Stimulated activated CD4-positive, alpha-beta T cell treated with anti-CD3 and anti-CD28 coated beads, Interleukin-1b, Interleukin-23, amount 100 ng/mL, for 48 hours (primary cell): ENCODE results near the gene RSPH10B2.
"Not testable (repeated sequence)": the region's sequence is repeated elsewhere in the genome, so short reads cannot be mapped to it uniquely, and the experiment has no call there.

Experiments used
- DNase-seq: peaks from one replicate; pipeline ENCODE4 v3.0.0-alpha.2; 2020

The RSPH10B2 gene

DNA sequence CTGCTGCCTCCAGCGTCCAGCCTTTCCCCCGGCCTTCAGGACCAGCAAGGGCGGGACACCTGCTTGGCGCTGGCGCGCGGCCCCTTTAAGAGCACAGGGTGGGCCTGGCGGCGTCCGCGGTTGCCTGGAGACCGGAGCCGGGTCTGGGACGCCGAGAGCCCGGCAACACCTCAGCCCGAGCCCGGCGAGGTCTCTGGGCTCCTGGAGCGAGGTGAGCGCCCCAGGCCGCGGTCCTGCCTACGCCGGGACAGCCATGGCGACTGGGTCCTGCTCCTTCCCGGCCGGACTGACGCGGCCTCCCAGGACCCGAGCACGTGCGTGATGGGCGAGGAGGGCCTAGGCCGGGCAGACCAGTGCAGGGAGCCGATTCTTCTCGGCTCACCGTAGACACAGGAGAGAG, at the start of gene RSPH10B2:
RSPH10B2 (plus strand) TSS at position 140 of the 400 bp plus-strand sequence. CDS start 3,575 bp downstream, outside the sequence.
- DNase-seq, result not testable (repeated sequence)

DNA sequence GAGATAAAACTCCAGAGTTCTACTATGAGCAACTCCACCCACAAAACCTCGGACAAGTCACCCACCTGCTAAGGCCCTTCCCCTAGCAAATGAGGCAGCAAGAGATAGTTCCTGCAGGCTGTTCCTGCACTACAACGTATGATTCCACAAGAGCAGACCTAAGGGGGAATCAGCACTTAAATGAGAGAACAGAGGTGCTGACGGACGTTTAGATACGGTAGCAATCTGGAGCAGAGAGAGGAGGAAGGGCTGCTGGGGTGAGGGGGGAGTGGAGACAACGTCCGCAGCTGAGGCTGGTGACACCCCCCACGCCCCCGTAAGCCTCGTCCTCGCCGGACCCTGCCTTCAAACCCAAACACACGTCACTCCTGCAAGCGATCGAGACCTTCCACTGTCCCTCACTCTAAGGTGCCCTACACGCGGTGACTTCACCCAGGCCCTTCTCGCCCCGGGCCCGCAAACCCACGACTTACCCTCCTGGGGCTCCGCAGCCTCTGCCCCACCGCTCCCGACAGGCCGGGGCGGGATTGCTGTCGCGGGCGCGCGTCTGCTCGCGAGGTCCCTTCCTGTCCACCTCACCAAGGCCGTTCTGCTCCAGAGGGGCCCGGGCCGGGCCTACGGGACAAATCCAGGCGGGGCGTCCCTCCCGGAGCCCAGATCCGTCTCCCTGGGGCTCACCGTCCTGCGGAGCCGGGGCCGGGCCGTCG, 47.8 kb upstream of the RSPH10B2 start:
- peak; percentile 22 for DNase-seq

DNA sequence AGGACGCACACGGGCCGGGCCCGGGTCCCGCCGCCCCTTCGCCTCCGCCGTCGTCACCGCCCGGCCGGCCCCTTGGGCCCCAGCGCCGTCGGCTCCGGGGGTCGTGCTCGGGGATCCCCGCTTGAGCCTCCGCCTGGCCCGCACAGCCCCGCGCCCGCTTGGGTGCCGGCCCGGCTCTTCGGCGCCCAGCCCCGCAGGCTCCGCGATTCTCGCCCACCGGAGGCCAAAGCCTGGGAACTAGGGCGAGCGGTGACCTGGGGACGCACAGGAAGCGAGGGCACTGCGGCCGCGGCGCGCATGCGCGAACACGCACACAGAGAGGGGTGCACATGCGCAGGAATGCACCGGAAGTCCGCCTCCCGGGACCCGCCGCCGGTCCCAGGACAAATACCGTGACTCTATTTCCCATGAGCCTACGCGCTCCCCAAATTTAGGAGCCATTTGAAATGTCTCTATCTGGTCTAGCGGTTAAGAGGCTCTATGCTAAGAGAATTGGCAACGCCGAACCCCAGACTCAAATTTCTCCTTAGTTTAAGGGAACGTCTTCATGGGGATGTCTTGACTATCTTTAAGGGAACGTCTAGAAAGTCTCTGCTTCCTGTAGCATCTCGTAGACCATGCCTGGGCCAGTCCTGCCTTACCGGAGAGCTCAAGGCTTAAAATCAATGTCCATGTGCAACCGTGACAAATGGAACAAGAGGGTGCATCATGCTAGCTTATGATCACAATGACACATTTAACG, 47.1 kb upstream of the RSPH10B2 start, which contains the start of gene ZNF12:
ZNF12 (minus strand) TSS at position 282 of the 742 bp plus-strand sequence. CDS start 1,774 bp downstream, outside the sequence.
- peak; percentile 96 for DNase-seq

DNA sequence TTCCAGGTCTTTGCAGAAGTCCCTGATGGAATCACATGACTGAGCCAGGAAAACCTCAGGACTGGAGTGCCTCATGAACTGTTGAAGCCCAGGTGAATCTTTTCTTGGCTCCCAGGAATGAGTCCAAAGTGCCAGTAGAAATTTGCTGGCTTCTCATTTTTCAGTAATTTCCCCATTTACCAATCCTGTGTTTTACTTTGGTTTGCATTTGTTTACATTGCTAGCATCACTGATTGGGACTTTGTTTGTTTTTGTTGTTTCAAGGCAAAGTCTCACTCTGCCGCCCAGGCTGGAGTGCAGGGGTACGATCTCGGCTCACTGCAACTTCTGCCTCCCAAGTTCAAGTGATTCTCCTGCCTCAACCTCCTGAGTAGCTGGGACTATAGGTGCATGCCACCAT, 45.6 kb upstream of the RSPH10B2 start:
- no peak for DNase-seq

DNA sequence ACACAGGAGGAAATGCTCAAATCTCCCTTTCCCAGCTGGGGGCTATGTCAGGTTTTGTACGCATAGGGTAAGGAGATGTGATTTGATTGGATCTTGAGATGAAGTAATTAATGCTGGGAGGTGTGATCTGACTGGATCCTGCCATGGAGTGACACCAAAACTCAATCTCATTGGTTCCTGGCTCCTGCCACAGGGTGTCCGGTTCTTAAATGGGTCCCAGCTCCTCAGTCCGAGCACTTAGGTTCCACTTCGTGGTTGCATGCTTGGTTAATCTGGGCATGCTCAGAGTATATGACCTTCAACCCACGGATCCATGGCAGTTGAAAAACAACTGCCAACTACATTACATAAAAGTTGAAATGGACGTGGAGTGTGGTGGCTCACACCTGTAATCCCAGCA, 44.1 kb upstream of the RSPH10B2 start:
- DNase-seq, result peak; percentile 22

DNA sequence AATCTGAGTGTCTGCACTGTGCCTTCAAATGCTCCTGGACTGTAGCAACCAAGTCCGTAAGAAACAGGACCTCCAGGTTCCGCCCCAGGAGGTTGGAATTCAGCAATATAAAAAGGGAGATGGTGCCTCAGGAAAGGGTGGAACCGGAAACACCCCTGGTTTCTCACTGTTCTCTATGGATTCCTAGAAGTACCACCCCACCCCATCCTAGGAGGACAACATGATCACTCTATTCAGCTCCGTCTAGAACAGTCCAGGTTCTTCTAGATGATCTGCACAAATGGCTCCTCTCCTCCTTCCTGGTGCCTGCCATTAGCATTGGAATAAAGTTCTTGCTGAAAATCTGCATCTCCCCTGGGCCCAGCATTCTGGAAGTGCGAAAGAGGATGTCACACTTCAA, 39.5 kb upstream of the RSPH10B2 start:
- DNase-seq, result no peak

DNA sequence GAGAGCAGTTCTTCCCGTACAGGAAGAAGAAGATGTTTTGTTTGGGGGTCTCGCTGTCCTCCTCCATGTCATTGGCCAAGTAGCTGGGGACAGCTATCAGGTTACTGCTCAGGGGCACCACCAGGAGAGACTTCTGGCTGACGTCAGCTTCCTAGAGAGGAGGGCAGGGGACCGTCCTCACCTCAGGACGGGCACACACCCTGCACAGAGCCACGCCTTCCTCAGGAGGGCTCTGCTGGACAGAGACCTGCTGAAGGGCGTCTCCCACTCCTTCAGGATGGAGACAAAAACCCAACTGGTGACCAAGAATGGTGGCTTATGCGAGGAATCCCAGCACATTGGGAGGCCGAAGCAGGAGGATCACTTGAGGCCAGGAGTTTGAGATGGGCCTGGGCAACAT, 38.0 kb upstream of the RSPH10B2 start:
- DNase-seq, result not testable (repeated sequence)

DNA sequence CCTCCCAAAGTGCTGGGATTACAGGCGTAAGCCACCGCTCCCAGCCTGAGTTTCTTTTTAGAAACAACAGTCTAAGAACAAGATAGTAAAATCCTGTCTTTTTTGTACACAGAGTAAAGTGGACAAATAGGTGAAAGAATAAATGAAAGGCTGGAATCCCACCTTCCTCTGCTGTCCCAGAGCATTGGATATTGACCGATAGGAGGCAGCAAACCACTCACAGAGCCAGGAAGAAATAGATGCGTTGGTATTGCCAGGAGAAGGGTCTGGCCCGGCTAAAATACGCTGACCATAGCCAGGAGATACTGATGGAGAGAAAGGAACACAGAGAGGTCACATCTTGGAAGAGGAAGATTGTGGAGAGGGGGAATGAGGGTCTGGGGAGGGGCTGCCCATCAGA, 35.8 kb upstream of the RSPH10B2 start:
- DNase-seq, result no peak

DNA sequence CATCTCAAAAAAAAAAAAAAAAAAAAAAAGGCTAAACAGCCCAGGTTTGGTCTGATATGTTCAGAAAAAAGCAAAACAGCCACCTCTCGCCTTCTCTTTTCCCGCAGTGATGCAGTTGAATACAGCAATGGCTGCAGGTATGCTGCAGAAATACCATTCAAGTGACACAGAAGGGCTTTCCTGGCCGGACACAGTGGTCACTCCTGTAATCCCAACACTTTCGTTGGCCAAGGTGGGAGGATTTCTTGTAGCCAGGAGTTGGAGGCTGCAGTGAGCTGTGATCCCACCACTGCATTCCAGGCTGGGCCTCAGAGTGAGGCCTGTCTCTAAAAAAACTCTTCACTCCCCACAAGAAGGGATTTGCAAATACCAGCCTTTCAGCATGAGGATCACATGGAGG, 29.6 kb upstream of the RSPH10B2 start:
- DNase-seq, result not testable (repeated sequence)

DNA sequence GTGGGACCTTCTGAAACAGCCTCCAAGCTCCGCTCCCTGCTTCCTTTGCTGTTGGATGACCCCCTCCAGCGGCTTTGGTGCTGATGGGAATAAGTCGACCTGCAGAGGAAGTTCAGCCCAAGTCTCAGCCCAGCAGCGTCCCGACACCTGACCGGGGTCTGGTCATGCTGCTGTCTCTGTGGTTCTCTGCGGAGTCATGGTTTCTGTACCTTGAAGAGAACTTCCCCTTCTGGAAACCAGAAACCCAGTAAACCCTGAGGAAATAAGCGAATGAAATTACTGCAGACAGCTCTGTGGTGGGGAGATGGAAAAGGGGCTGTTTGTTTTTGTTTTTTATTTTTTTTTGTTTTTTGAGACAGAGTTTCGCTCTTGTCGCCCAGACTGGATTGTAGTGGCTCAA, 28.9 kb upstream of the RSPH10B2 start:
- no peak for DNase-seq

DNA sequence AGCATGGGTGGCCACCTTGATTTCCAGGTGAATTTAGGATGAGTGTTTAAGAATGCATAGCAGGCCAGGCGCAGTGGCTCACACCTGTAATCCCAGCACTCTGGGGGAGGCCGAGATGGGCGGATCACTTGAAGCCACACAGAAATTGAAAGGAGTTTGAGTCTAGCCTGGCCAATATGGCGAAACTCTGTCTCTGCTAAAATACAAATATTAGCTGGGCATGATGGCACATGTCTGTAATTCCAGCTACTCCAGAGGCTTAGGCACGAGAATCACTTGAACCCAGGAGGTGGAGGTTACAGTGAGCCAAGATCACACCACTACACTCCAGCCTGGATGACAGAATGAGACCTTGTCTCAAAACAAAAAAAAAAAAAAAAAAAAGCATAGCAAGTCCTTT, 27.6 kb upstream of the RSPH10B2 start:
- DNase-seq, result not testable (repeated sequence)

DNA sequence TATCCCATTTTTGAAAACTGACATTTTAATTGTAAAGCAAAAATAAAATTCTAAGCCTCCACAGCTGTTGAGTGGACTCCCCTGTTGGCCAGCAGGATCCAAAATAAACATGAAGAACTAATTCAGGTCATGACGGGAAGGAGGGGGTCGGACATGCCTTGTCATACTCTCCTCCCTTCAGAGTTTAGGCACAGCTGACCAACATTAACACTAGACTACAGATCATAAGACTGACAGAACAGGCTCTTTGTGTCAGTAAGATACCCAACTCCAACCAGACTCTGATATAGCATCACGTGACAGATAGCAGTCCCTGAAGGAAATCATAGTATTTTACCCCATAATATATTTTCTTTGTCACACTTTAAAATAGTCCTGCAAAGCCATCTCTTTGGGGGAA, 26.2 kb upstream of the RSPH10B2 start:
- DNase-seq, result no peak

DNA sequence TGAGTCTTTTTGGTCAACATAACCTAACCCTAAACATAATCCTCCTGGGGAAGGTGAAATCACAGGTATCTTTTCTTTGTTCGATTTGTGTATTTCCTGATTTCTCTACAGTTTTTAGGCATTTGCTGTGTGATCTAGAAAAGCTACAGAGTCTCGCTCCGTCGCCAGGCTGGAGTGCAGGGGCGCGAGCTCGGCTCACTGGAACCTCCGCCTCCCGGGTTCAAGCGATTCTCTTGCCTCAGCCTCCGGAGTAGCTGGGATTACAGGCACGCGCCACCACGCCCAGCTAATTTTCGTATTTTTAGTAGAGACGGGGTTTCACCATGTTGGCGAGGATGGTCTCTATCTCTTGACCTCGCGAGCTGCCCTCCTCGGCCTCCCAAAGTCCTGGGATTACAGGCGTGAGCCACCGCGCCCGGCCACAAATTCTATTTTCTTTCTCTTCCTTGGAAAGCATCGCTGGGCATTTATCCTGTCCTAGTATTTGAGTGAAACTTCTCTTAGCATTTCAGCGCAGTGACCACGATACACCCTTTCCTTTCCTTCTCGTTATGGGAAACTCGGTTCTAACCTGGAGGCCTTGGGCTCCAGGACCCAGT, 24.9 kb upstream of the RSPH10B2 start:
- not testable (repeated sequence) for DNase-seq

DNA sequence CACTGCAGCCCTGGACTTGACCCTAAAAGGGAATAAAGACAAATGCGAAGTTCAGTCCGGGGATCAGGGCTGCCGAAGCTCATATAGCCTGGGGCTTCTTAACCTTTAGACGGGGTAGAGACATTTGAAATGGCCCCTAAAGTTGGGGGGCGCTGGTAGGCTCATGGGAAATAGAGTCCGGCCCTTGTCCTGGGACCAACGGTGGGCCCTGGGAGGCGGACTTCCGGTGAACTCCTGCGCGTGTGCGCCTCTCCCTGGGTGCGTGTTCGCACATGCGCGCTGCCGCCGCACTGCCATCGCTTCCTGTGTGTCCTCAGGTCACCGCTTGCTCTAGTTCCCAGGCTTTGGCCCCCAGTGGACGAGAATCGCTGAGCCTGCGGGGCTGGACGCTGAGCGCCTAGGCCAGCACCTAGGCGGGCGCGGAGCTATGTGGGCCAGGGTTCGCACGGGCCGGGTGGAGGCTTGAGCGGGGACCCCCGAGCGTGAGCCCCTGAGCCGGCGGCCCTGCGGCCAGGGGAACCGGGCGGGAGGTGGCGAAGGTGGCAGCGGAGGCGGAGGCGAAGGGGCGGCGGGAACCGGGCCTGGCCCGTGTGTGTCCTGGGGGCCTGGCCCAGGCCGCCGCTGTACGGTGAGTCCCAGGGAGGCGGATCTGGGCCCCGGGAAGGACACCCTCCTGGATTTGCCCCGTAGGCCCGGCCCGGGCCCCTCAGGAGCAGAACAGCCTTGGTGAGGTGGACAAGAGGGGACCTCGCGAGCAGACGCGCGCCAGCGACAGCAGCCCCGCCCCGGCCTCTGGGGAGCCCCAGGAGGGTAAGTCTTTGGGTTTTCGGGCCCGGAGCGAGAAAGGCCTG, 24.2 kb upstream of the RSPH10B2 start:
- DNase-seq, result peak; percentile 85

DNA sequence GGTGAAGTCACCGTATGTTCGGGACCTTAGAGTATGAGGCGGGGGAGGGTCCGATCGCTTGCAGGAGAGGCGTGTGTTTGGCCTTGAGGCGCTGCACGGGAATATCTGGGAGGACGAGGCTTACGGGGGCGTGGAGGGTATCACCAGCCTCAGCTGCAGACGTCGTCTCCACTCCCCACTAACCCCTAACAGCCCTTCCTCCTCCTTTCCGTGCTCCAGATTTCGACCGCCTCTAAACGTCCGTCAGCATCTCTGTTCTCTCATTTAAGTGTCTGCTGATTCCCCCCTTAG, 23.6 kb upstream of the RSPH10B2 start:
- DNase-seq, result no peak

DNA sequence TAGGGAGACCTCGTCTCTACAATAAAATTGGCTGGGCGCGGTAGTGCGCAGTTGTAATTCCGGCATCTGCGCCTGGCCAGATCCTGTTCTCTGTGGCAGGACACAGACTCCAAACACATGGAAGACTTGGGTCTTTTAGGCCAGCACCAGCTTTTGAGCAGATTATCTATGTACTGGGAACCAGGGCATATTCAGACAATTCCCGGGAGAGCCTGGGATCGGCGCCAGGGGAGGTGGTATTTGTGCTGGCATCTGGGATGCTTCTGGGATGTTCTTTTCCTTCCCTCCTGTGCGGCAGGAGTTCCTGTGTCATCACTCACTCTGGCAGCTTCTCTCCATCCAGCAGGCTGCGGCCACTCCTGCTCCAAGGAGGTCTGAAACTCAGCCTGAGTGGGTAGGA, 15.5 kb upstream of the RSPH10B2 start:
- not testable (repeated sequence) for DNase-seq

DNA sequence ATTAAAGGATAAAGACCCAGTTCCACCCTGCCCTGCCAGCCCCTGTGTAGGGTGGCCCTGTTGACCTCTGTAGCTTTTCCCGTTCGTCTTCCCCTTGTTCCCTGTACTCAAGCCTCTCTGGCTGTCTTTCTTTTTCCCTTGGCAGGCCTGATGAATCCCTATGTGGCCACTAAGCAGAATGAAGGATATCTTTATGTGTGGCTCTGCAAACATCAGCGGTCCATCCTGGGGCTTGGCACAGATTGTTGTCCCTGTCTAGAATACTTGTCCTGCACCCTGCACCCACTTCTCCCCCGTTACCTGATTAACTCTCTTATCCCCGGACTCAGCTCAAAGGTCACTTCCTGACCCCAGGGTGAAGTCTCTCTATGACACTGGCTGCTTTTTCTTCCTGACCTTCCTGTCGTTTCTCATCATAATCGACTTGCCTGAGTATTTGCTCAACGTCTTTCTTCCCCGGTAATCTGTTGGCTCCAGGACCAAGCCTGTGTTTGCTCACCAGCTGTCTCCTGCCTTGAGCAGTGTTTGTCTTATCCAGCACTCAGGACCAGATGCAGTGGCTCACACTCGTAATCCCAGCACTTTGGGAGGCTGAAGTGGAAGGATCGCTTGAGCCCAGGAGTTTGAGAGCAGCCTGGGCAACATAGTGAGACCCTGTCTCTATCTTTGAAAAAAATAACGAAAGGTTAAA, 9.3 kb upstream of the RSPH10B2 start:
- not testable (repeated sequence) for DNase-seq

DNA sequence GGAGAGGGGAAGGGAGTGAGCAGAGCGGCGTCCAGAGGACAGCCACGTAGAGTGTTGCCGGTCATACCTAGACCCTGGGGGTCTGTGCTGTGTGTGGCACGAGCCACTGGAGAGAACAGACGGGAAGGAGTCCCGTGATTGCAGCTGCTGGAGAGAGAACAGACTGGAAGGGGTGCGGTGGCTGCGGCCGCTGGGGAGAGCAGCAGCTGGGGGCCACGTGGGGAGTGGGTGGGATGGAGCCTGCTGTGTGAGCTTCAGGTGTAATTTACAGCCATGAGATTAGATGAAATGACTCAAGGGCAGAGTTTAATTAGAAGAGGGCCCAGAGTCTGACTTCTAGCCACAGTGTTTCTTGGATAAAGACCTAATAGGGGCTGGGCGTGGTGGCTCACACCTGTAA, 4.6 kb upstream of the RSPH10B2 start:
- not testable (repeated sequence) for DNase-seq

DNA sequence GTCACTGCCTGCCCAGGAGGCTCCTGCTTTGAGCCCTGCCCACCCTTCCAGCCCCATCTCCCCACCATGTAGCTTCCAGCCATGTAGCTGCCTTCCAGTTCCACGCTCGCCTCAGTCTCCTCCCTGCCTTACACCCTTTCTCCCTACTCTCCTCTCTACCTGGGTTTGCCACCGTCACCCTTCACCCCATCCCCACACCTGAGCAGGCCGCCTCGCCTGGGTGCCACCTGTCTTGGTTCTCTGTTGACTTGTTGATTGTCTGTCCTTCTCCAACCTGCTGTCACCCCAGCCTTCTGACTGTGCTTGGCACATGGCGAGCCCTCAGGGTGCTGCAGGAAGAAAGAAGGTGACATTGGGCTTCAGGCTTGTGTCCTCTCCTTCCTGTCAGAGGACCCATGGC, 3.7 kb upstream of the RSPH10B2 start:
- DNase-seq, result not testable (repeated sequence)

DNA sequence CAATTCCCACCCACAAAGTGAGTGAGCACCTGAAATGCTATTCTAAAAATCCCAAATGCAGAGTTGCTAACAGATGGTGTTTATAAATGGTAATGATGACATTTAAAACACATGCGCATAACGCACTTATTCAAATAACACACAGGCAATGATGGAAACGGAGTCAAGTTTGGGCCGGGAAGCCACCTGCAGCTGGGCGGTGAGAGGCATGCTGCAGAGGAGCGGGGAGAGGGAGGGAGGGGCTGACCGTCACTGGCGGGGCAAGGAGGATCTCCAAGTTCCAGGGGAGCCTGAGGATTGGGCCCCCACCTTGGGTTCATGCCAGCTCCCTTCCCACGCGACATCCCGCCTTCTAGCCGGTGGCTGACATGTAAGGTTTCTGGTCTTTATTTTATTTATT, 7.3 kb downstream of the RSPH10B2 start:
- DNase-seq, result not testable (repeated sequence)

DNA sequence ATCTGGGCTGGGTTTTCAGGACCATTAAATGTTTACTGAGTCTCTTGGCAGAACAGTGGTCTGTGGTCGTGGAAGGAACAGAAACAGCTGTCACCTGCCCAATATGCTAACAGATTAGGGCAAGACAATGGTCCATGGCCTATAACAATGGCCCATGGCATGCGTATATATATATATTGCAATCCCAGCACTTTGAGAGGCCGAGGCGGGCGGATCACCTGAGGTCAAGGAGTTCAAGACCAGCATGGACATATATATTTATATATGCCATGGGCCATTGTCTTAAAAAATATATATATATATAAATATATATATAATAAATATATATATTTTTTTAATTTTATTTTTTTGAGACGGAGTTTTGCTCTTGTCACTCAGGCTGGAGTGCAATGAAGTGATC, 27.7 kb downstream of the RSPH10B2 start:
- DNase-seq, result not testable (repeated sequence)

DNA sequence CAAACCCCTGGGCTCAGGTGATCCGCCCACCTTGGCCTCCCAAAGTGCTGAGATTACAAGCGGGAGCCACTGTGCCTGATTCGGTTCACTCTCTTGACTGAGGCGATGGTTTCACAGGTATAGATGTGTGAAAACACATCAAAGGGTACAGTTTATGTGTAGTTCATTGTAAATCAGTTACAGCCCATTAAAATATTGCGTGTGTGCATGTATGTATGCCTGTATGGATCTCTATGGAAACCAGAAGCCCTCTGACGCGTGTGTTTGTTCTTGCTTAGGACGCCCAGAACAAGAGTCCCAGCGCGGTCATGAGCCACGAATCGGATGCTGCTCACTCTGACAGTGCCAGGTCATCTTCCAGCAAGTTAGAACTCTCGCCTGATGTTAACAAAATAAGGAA, 35.5 kb downstream of the RSPH10B2 start:
- DNase-seq, result not testable (repeated sequence)
